Skin epidermis (tissue), 12 donors: Measurements from ENCODE around the gene ATP6V0C.
"Not testable (repeated sequence)": the region's sequence is repeated elsewhere in the genome, so short reads cannot be mapped to it uniquely, and the experiment has no call there.

Experiments used
- H3K27ac ChIP-seq, 21 experiments: fragments of 200-600 bp; sonication (generic) in 11 of 21; one replicate each; pipeline ENCODE4 v1.5.0; 2020; ENCODE audit warnings: mild to moderate bottlenecking in 3 of 21, inconsistent platforms in 2 of 21, moderate library complexity in 2 of 21
- H3K4me3 ChIP-seq, 7 experiments: fragments of 200-600 bp; sonication (generic) in 2 of 7; one replicate each; pipeline ENCODE4 v1.5.0; 2020; ENCODE audit warnings: inconsistent platforms in 2 of 7, mild to moderate bottlenecking in 2 of 7, moderate library complexity in 1 of 7

Gene ATP6V0C

DNA sequence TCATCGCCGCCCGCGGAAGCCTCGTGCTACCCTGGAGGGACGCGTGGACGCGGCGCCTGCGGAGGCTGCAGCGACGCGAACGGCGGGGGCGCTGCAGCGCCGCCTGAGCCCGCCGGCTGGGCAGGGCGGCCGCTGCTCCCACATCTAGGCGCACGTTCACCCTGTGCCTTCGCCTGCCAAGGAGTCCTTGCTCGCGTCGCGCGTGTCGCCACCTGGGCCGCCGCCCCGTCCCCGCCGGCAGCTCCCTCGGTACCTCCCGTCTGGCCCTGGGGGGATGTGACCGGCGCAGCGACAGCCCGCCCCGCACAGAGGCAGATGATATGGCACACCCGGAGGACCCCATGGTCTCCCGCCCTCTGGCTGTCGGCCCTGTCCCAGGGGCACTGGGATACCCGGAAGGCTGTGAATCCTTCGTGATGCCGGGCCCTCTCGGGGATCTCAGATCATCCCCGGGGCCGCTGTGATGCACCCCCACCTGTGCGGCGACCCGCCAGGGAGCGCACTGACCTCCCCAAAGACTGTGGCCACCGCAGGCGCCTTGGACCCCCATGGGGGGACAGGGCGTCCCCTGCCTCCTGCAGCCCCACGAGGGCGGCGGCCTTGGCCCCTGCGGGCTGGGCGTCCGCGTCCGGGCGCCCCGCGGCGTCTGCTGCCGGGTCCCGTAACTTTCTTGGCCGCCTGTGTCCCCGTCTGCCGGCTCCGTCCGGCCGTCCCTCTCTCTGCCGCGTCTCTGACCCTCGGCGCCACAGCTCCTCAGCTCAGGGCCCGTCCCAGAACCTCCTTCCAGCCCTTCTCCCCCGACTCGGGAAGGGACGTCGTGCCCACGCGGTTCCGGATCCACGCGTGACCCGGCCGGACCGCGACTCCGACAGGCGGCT lies 39.5 kb upstream of the ATP6V0C start:
- H3K27ac ChIP-seq, result peak overlapping the region; percentile 13 to 90 (median 82)
- H3K4me3 ChIP-seq, result peak overlapping the region; percentile 59 to 79 (median 68)

GRCh38 chr16:2474877-2475412 lies 38.8 kb upstream of the ATP6V0C start, which contains the start of gene TBC1D24:
TSS of gene TBC1D24 (plus strand) at chr16:2475127. CDS start at chr16:2496149, 21,022 bp downstream.
- Histone ChIP-seq H3K4me3 (peak within 1 kb of the TSS; percentile 59 to 79 (median 68)), H3K27ac (peak within 1 kb of the TSS; percentile 13 to 90 (median 82))

GRCh38 chr16:2475413-2476344 lies 38.1 kb upstream of the ATP6V0C start:
- peak overlapping the region in 13 of 21 experiments; percentile 26 to 90 (median 82) for H3K27ac ChIP-seq
- H3K4me3 ChIP-seq, result peak overlapping the region; percentile 34 to 79 (median 68)

DNA sequence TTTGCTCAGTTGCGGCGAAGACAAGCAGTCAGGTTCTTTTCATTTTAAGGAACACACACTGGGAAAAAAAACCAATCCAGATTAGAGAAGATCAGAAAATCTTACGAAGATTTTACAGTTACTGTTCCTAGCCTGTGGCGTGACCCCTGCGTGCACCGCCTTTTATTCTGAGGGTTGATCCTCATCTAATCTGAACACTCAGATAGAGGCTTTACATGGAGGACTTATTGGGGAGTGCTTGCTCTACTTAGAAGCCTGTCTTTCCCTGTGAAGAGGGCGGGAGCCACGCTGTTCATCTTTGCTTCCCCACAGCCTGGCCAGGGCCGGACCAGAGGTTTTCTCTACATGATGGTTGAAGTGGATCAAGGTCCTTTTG lies 37.4 kb upstream of the ATP6V0C start:
- Histone ChIP-seq H3K4me3 (no peak overlapping the region), H3K27ac (no peak overlapping the region)

DNA sequence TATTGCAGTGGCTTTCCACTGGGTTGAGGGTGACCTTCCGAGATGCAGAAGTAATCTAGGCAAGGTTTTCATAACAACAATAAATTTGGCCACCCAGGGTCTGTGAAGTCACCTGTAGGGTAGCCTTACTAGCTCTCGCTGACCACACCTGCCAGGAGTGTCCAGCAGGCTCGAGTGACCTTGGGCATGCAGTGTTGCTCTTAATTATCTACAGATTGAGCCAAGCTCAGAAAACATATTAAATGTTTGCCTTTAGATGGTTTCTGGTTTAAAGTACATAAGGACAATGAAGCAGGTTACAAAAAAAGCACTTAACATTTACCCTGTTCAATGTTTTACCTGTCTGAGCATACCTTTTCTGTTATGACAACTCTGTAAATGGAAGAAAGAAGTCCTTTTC lies 37.0 kb upstream of the ATP6V0C start:
- no peak overlapping the region for H3K4me3 ChIP-seq
- H3K27ac ChIP-seq, result no peak overlapping the region

- no peak overlapping the region for H3K27ac ChIP-seq
Measured at GRCh38 chr16:2477327-2477726, 36.4 kb upstream of the ATP6V0C start.

DNA sequence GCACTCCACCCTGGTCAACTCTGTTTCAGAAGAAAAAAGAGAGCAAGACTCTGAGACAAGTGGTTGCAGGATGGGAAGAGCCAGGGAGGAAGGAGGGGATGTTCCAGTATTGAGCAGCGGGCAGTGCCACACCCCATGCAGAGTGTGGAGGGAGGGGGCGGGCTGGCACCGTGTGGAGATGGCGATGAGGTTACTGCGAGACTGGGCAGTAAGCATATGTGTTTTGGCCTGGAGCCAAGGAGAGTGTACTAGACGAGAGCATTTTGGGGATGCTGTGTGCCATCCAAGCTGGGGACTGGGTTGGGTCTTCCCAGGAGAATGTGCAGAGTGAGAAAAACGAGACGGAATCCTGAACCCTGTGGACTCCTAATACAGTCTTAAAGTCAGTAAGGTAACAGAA lies 35.5 kb upstream of the ATP6V0C start:
- no peak overlapping the region for H3K27ac ChIP-seq

More at GRCh38 chr16:2477327-2477726, 36.4 kb upstream of the ATP6V0C start:
- no peak overlapping the region for H3K4me3 ChIP-seq

GRCh38 chr16:2479996-2480395 lies 33.8 kb upstream of the ATP6V0C start:
- H3K27ac ChIP-seq, H3K4me3 ChIP-seq: not testable (repeated sequence)

More for the DNA sequence above, 35.5 kb upstream of the ATP6V0C start:
- no peak overlapping the region for H3K4me3 ChIP-seq

DNA sequence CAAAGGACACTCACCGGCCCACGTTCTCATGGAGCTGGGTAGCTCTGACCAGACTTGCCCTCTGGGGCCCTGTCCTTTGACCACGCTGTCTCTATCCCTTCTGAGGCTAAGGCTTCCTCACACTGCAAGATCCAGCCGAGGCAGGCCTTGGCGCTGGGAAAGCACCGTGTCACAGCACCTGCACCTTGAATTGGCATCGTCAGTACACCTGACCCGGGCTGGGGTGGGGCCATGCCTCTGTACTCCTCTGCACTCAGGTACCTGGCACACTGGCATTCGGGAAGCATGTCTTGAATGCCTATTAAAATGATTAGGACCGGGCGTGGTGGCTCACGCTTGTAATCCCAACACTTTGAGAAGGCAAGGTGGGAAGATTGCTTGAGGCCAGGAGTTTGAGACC lies 32.8 kb upstream of the ATP6V0C start:
- Histone ChIP-seq H3K4me3 (no peak overlapping the region), H3K27ac (no peak overlapping the region)

DNA sequence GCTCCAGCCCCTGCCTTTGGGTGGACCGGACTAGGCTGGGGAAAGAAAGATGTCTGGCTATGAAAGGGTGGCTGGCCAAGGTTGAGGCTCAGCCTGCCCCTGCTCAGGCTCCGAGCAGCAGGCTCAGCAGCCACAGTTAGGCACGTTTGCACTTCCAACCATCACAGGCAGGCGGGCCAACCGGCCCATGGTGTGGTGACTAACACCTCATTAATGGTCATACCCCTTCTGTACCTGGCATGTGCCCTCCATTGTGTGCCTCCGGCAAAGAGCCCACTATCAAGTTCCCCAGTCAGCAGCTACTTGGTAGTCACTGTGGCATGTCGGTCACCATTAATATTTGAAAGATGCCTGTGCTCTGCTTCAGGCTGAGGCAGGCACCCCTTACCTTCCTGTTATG lies 32.1 kb upstream of the ATP6V0C start:
- Histone ChIP-seq H3K4me3 (no peak overlapping the region), H3K27ac (peak overlapping the region in 1 of 21 experiments; percentile 15)

DNA sequence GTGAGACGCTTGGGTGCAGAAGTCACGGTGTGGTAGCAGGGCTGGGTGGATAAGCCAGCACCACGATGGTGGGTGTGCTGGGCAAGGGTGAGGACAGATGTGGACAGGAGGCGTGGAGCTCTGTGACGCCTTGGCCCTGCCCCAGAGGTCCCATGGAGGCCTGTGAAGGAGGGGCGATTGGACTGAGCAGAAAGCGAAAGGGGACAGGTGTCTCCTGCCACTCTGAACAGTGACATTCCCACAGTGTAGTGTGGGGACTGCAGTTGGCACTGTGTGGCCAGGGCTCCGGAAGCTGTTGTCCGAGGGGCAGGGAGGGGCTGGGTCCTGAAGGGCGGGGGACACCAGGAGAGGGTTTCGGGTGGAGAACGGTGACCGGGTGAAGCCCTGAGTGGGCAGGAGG lies 31.5 kb upstream of the ATP6V0C start:
- Histone ChIP-seq H3K4me3 (no peak overlapping the region), H3K27ac (peak overlapping the region in 8 of 21 experiments; percentile 19 to 68 (median 38))

DNA sequence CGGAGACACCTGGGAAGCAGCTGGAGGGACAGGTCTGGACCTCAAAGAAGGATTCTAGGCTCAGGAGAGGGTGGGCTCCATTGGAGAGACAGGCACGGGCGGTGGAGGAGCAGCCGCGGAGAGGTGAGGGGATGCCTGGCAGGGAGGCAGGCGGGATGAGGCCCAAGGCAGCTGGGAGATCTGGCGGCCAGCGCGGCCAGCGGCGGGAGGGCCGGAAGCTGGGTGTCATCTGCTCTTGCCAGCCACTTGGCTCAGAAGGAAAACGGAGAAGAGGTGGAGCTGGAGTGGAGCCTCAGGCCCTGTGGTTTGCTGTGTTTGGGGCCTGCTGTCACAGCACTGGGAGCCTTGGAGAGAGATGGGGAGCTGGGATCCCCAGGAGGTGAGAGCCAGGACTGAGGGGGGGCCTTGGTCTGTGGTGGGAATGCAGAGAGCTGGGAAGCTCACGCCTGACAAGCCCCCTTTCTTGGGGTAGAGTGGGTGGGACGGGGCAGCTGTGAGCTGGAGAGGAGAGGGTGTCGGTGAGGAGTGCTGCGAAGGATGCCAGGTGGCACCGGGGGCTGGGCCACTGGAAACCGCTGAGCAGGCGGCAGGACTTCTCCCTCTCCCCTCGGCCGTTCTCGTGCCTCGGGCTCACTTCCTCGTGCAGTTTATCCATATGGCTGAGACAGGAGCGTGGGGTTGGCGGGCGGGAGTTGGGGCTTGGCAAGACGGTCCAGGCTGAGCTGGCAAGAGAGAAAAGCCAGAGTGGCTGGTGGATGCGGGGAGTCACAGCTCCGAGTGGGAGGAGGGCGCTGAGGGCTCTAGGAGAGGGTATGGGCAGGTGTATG lies 30.8 kb upstream of the ATP6V0C start:
- H3K27ac ChIP-seq, result peak overlapping the region in 12 of 21 experiments; percentile 1 to 68 (median 35)
- no peak overlapping the region for H3K4me3 ChIP-seq

- peak overlapping the region in 2 of 21 experiments; percentile 27 to 42 for H3K27ac ChIP-seq
- H3K4me3 ChIP-seq, result no peak overlapping the region
Measured at GRCh38 chr16:2483939-2484897, 29.5 kb upstream of the ATP6V0C start.

DNA sequence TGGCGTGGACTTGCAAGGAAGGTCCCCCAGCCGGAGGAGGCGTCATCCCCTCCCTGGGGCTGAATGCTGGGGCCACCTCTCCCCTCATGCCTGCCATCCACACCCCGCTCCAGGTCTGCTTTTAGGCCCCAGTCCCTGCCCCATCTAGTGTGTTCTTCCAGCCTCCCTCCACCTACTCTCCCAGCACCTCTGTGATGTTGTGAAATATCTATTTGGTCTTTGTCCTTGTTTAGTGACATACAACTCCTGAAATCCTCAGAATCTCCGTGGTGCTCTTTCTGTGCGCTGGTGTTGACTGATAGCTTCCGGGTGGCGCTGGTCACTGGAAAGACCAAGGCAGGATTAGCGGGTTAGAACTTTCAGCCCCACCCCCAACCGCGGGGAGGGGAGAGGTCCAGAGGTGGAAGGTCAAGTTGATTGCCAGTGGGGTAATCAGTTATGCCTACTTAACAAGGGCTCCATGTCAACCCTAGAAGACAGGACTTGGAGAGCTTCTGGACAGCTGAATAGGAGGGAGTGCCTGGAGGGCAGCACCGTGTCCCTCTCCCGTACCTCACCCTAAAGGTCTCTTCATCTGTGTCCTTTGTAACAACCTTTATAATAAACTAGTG lies 28.7 kb upstream of the ATP6V0C start:
- Histone ChIP-seq H3K4me3 (no peak overlapping the region), H3K27ac (no peak overlapping the region)

- Histone ChIP-seq H3K4me3 (peak overlapping the region in 1 of 7 experiments; percentile 8), H3K27ac (peak overlapping the region in 2 of 21 experiments; percentile 37 to 75)
Measured at GRCh38 chr16:2485811-2486507, 27.8 kb upstream of the ATP6V0C start.

DNA sequence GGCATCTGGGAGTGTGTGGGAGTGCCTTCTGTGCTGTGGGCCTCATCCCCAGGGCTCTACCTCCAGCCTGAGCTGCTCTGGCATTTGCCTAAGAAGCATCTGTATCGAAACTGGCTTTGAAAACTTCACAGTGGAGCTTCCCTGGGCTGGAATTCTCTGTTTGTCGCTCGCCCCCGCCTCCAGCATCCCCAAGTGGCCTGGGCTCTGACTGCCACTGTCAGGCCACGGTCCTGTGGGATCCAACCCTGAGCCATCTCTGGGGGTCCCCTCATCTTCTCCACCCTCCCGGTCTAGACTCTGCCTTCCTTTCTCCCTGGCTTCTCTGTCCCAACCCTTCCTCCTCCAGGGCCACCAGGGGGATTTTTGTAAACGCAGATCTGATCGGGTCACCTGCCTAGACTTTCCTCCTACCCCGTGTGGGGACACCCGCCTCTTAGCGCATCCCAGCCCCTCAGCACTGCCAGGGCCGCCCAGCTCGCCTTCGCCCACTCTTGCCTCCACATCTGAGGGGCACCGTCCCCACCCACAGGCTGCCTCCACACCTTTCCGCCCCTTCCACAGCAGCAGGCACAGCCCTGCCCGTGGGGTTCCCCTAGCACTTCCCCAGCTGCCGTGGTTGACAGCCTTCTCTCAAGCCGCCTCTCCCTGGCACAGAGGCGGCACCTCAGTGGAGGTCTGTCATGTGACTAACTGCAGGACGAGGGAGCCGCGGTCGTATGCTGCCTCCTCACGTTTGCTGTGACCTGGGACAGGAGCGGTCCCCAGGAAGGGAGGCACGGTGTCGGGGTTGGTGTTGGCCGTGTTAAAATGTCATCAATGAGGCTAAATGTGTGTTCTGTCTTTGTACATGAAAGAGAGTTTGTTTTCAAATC lies 26.9 kb upstream of the ATP6V0C start:
- Histone ChIP-seq H3K27ac (peak overlapping the region in 8 of 21 experiments; percentile 11 to 75 (median 38)), H3K4me3 (no peak overlapping the region)
